NCI-H128 (cell line): ENCODE measurements around the gene IFT20.

Source experiments
- DNase-seq: peaks from one replicate; lab custom pipeline; 2025; ENCODE audit not compliant: unreplicated experiment; lab: John Stamatoyannopoulos, UW

Gene IFT20

GRCh38 chr17:28338056-28338768, 2.9 kb upstream of the IFT20 start:
- DNase-seq: no peak

GRCh38 chr17:28335959-28336871, 943 bp upstream of the IFT20 start:
- no peak for DNase-seq

- DNase-seq: no peak
These were observed 539 bp downstream of the IFT20 start for GRCh38 chr17:28334666-28335200.

GRCh38 chr17:28334171-28334570, 1.1 kb downstream of the IFT20 start:
- no peak for DNase-seq

- DNase-seq: no peak
These were observed 2.1 kb downstream of the IFT20 start for GRCh38 chr17:28333083-28333746.

GRCh38 chr17:28331891-28332420, 3.3 kb downstream of the IFT20 start:
- DNase-seq: no peak

GRCh38 chr17:28330671-28331070, 4.6 kb downstream of the IFT20 start:
- DNase-seq: no peak

- DNase-seq: no peak
These were observed 6.9 kb downstream of the IFT20 start for GRCh38 chr17:28328325-28328724.

GRCh38 chr17:28327709-28328108, 7.6 kb downstream of the IFT20 start:
- DNase-seq: no peak

GRCh38 chr17:28327031-28327607, 8.2 kb downstream of the IFT20 start:
- no peak for DNase-seq

- no peak for DNase-seq
These were observed 9.2 kb downstream of the IFT20 start for GRCh38 chr17:28326114-28326513.

GRCh38 chr17:28325211-28325610, 10.1 kb downstream of the IFT20 start:
- DNase-seq: no peak

- no peak for DNase-seq
These were observed 10.5 kb downstream of the IFT20 start for GRCh38 chr17:28324781-28325180.

GRCh38 chr17:28324267-28324745, 11.0 kb downstream of the IFT20 start:
- DNase-seq: no peak

GRCh38 chr17:28320215-28321061, 14.8 kb downstream of the IFT20 start:
- no peak for DNase-seq

GRCh38 chr17:28319598-28319935, 15.7 kb downstream of the IFT20 start:
- DNase-seq: no peak

GRCh38 chr17:28318759-28319597, 16.3 kb downstream of the IFT20 start, which contains the start of gene TMEM97:
TMEM97 (plus strand) TSS chr17:28319200; CDS start chr17:28319240, 40 bp downstream.
- peak; percentile 86 for DNase-seq

- DNase-seq: no peak
These were observed 17.1 kb downstream of the IFT20 start for GRCh38 chr17:28317966-28318758.
